HEK293 (cell line): ENCODE results near the gene MYLK.

Experiments
- CTCF ChIA-PET: fragments of 350-600 bp; formaldehyde crosslinking; extraction: SDS; loops from one replicate; lab custom pipeline; 2021; ENCODE audit warnings: antibody characterized with exemption; lab: Yijun Ruan, JAX
- POLR2A ChIA-PET: fragments of 300-600 bp; formaldehyde crosslinking; extraction: SDS; loops from one replicate; lab custom pipeline; 2020; ENCODE audit warnings: antibody characterized with exemption, inconsistent platforms; lab: Yijun Ruan, JAX
- H3K27ac ChIP-seq: fragments of 200-500 bp; sonication (Bioruptor generic); 2 replicates; pipeline ENCODE4 v1.5.1; 2014; ENCODE audit warnings: low read depth, low read length, control low read depth, inconsistent platforms; ENCODE audit errors: extremely low read depth
- H3K36me3 ChIP-seq, 2 experiments: fragments of 200-500 bp in 1 of 2; sonication (Bioruptor generic) in 1 of 2; 1 replicate in 1 of 2; 2 replicates in 1 of 2; pipeline ENCODE4 v1.5.1; 2014 to 2017; ENCODE audit warnings: inconsistent platforms in 2 of 2, low read length in 2 of 2; ENCODE audit not compliant: control insufficient read depth in 2 of 2, insufficient read depth in 1 of 2
- H3K4me1 ChIP-seq: fragments of 200-500 bp; sonication (Bioruptor generic); 2 replicates; pipeline ENCODE4 v1.5.1; 2014; ENCODE audit warnings: mild to moderate bottlenecking, low read length, inconsistent platforms; ENCODE audit not compliant: control insufficient read depth, insufficient read depth
- H3K4me3 ChIP-seq: 2 replicates; pipeline ENCODE4 v1.5.1; 2011; ENCODE audit warnings: low read depth, mild to moderate bottlenecking, control low read depth, low read length, moderate library complexity
- H3K9me3 ChIP-seq: fragments of 200-500 bp; sonication (Bioruptor generic); 2 replicates; pipeline ENCODE4 v1.5.1; 2014; ENCODE audit warnings: low read depth, low read length, inconsistent platforms; ENCODE audit not compliant: control insufficient read depth, insufficient read depth
- EGR2 ChIP-seq: fragments of 450-650 bp; formaldehyde crosslinking; IDR thresholded peaks from 2 replicates; pipeline ENCODE4 v1.5.1; 2016; ENCODE audit warnings: low read depth, missing biosample characterization, missing genetic modification characterization
- FEZF1 ChIP-seq: fragments of 450-650 bp; formaldehyde crosslinking; IDR thresholded peaks from 2 replicates; pipeline ENCODE4 v1.5.1; 2016; ENCODE audit warnings: missing biosample characterization, missing genetic modification characterization
- GLIS2 ChIP-seq: fragments of 450-650 bp; formaldehyde crosslinking; IDR thresholded peaks from 2 replicates; pipeline ENCODE4 v1.5.1; 2016; ENCODE audit warnings: missing biosample characterization, missing genetic modification characterization
- KLF9 ChIP-seq: fragments of 450-650 bp; formaldehyde crosslinking; IDR thresholded peaks from 2 replicates; pipeline ENCODE4 v1.5.1; 2016; ENCODE audit warnings: missing biosample characterization, missing genetic modification characterization, low read depth
- OVOL3 ChIP-seq: fragments of 450-650 bp; formaldehyde crosslinking; IDR thresholded peaks from 2 replicates; pipeline ENCODE4 v1.5.1; 2016; ENCODE audit warnings: missing biosample characterization, missing genetic modification characterization
- SCRT2 ChIP-seq: fragments of 450-650 bp; formaldehyde crosslinking; IDR thresholded peaks from 2 replicates; pipeline ENCODE4 v1.5.1; 2016; ENCODE audit warnings: missing biosample characterization, missing genetic modification characterization
- ZBTB48 ChIP-seq: fragments of 450-650 bp; formaldehyde crosslinking; IDR thresholded peaks from 2 replicates; pipeline ENCODE4 v1.5.1; 2016; ENCODE audit warnings: missing biosample characterization, missing genetic modification characterization
- ZBTB8A ChIP-seq: fragments of 450-650 bp; formaldehyde crosslinking; IDR thresholded peaks from 2 replicates; pipeline ENCODE4 v1.5.1; 2016; ENCODE audit warnings: missing biosample characterization, missing genetic modification characterization
- ZNF10 ChIP-seq: fragments of 450-650 bp; formaldehyde crosslinking; IDR thresholded peaks from 2 replicates; pipeline ENCODE4 v1.5.1; 2017; ENCODE audit warnings: missing biosample characterization, missing genetic modification characterization
- ZNF133 ChIP-seq: fragments of 450-650 bp; formaldehyde crosslinking; IDR thresholded peaks from 2 replicates; pipeline ENCODE4 v1.5.1; 2016; ENCODE audit warnings: missing biosample characterization, missing genetic modification characterization
- ZNF223 ChIP-seq: fragments of 450-650 bp; formaldehyde crosslinking; IDR thresholded peaks from 2 replicates; pipeline ENCODE4 v1.5.1; 2016; ENCODE audit warnings: missing biosample characterization, missing genetic modification characterization
- ZNF23 ChIP-seq: fragments of 450-650 bp; formaldehyde crosslinking; IDR thresholded peaks from 2 replicates; pipeline ENCODE4 v1.5.1; 2016; ENCODE audit warnings: missing biosample characterization, missing genetic modification characterization, borderline replicate concordance
- ZNF292 ChIP-seq: fragments of 450-650 bp; formaldehyde crosslinking; IDR thresholded peaks from 2 replicates; pipeline ENCODE4 v1.5.1; 2016; ENCODE audit warnings: low read depth, missing biosample characterization, missing genetic modification characterization, borderline replicate concordance
- ZNF350 ChIP-seq: fragments of 450-650 bp; formaldehyde crosslinking; IDR thresholded peaks from 2 replicates; pipeline ENCODE4 v1.5.0; 2017; ENCODE audit warnings: missing biosample characterization, mild to moderate bottlenecking, missing genetic modification characterization
- ZNF416 ChIP-seq: fragments of 450-650 bp; formaldehyde crosslinking; IDR thresholded peaks from 2 replicates; pipeline ENCODE4 v1.5.1; 2016; ENCODE audit warnings: missing biosample characterization, missing genetic modification characterization
- ZNF600 ChIP-seq: fragments of 450-650 bp; formaldehyde crosslinking; IDR thresholded peaks from 2 replicates; pipeline ENCODE4 v1.5.1; 2016; ENCODE audit warnings: missing biosample characterization, missing genetic modification characterization
- ZNF623 ChIP-seq: fragments of 450-650 bp; formaldehyde crosslinking; IDR thresholded peaks from 2 replicates; pipeline ENCODE4 v1.5.1; 2016; ENCODE audit warnings: missing biosample characterization, missing genetic modification characterization
- ZNF670 ChIP-seq: fragments of 450-650 bp; formaldehyde crosslinking; IDR thresholded peaks from 2 replicates; pipeline ENCODE4 v1.5.1; 2016; ENCODE audit warnings: missing biosample characterization, missing genetic modification characterization, low read depth
- ZSCAN30 ChIP-seq: fragments of 450-650 bp; IDR thresholded peaks from 2 replicates; pipeline ENCODE4 v1.5.1; 2018; ENCODE audit warnings: missing biosample characterization, mild to moderate bottlenecking, missing genetic modification characterization, moderate library complexity
- TF ChIP-seq, protein P1 (sequence below): fragments of 450-650 bp; formaldehyde crosslinking; IDR thresholded peaks from 2 replicates; pipeline ENCODE4 v1.5.1; 2017; ENCODE audit warnings: missing biosample characterization, missing genetic modification characterization

MYLK gene

DNA sequence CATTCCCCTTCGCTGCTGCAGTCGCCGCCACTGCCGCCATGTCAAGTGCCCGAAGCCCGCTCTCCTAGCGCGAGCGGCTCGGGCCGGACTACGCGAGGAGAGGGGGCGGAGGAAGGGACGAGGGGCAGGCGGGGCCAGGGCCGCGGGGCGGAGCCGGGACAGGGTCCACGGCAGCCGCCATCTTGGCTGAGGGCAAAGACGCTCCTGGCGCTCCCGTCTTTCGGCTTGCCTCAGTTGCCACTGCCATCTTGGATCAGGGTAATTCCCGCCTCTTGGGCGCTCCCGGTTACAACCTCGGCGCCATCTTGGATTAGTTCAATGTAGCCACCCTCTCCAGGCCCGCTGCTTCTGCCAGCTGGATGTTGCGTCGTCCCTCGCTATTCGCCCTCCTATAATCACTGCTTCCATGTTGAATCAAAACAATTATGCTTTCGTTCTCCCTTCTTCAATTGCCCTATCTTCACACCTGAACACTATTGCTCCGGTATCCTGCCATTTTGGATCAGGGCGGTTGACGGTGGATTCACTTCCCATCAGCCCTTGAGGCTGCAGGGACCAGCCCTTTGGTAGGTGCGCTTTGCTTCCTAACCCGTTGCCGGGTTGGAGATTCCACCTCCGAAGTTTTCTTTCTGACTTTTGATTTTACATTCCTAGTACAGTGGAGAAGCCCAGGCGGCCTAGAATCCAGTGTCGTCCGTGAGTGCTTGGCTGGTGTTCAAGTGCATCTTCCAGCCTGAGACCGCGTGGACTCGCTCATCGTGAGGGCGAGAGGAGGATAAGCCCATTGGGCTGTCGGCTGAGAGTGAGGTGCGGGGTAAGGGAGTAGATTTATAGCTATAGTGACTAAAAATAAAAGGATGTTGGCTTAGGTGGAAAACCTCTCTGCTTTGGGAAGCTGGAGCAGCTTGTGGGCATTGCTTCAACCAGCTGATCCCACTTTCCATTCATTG is 298.9 kb downstream of the MYLK start, which contains the start of gene HACD2 (continued):
- TF ChIP-seq ZNF133 (tag by site-specific recombination) (no peak), ZBTB48 (peak; percentile 84), EGR2 (tag by site-specific recombination) (0 out of 2 replicates have a peak, but pooled peaks have one; percentile 36), ZNF10 (peak; percentile 85), FEZF1 (no peak), ZNF292 (tag by site-specific recombination) (no peak)

DNA sequence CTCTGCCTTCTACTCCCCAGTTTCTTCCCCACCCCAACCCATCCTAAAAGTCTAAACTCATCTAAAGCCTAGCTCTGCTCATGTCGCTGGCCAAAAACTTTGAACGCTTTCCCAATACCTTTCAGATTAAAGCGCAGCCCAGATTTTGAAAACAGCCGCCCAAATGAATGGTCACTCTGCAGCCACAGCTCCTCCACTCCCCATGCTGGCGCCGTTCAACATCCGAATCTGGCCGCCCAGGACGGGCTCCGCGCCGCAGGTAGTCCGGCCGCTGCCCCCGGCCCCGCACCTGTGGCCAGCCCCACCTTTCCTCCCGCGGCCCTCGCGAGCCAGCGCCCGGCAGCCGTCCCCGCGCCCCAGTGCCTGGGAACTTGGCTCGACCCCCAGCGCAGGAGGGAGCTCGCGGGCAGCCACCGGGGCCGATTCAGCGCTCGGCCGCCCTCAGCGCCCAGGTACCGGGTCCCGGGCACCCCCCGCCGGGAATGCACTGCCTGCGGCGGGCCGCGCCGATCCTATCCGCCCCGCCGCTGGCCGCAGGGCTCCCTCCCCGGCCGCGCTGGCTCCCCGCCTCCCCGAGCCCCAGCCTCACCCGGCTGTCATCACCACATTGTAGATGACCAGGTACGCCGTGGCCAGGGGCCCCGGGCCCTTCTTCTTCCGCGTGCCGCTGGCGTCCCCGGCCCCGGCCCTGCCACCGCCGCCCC is 299.7 kb downstream of the MYLK start:
- ChIA-PET POLR2A (interaction anchor here (0.6 to 1.2 kb wide), 3 partner anchors 21 to 58 kb away, joined by 3 to 5 read pairs (median 3); no protein-coding TSS in a partner anchor), CTCF (interaction anchor here (1.4 kb wide), 1 partner anchor 58 kb away, joined by 6 read pairs; no protein-coding TSS in a partner anchor)
- peaks cover 3% of the 10 kb centered on the region; the same call in 1 of the 2 replicates for H3K4me1 ChIP-seq
- H3K9me3 ChIP-seq = no peaks in the 10 kb centered on the region
- H3K27ac ChIP-seq = peak overlapping the region; percentile 95; the same call in 1 of the 2 replicates
- H3K36me3 ChIP-seq = peaks cover 3 to 28% of the 10 kb centered on the region in 2 experiments; a peak in 2 of 3 replicates
- TF ChIP-seq SCRT2 (tag by site-specific recombination) (peak; percentile 29; the same call in 1 of the 2 replicates), KLF9 (tag by site-specific recombination) (no peak), ZSCAN30 (tag by site-specific recombination) (peak; percentile 75), ZNF600 (tag by site-specific recombination) (peak; percentile 36; the same call in 1 of the 2 replicates), GLIS2 (tag by site-specific recombination) (peak; percentile 16; the same call in 1 of the 2 replicates), FEZF1 (no peak), ZBTB8A (tag by site-specific recombination) (peak; percentile 19)
- H3K4me3 ChIP-seq = peak overlapping the region; percentile 82

DNA sequence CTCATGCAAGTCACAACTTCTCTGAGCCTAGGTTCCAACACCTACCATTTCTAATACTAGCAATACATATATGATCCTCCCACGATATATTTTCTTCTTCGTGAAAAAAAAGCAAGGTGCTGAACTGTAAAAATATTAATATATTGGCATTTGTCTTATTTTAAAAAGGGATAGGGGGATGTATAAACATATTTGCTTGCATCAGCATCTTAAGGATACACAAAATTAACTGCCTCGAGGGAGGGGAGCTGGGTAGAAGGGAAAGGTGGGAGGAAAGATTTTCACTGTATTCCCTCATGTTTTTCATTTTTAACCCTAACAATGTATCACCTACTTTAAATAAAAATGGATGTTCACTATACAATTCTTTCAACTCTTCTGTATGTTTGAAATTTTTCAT is 300.6 kb downstream of the MYLK start:
- Histone ChIP-seq H3K9me3 (no peaks in the 10 kb centered on the region), H3K4me1 (peaks cover 3% of the 10 kb centered on the region; the same call in 1 of the 2 replicates), H3K36me3 (peaks cover 3 to 36% of the 10 kb centered on the region in 2 experiments; a peak in 2 of 3 replicates), H3K27ac (no peak overlapping the region), H3K4me3 (peak overlapping the region; percentile 82; the same call in 1 of the 2 replicates)
- ChIA-PET POLR2A (no interaction called here), CTCF (interaction anchor here (1.4 kb wide), 1 partner anchor 59 kb away, joined by 6 read pairs; no protein-coding TSS in a partner anchor)
- TF ChIP-seq ZNF23 (tag by site-specific recombination) (no peak), ZNF416 (tag by site-specific recombination) (no peak), ZNF350 (tag by site-specific recombination) (no peak), ZNF223 (tag by site-specific recombination) (no peak), ZNF623 (no peak), ZNF670 (tag by site-specific recombination) (no peak), OVOL3 (tag by site-specific recombination) (no peak)
- TF ChIP-seq, protein P1, sequence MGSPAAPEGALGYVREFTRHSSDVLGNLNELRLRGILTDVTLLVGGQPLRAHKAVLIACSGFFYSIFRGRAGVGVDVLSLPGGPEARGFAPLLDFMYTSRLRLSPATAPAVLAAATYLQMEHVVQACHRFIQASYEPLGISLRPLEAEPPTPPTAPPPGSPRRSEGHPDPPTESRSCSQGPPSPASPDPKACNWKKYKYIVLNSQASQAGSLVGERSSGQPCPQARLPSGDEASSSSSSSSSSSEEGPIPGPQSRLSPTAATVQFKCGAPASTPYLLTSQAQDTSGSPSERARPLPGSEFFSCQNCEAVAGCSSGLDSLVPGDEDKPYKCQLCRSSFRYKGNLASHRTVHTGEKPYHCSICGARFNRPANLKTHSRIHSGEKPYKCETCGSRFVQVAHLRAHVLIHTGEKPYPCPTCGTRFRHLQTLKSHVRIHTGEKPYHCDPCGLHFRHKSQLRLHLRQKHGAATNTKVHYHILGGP (tag by site-specific recombination) = no peak
- TF ChIP-seq, all 188 proteins: peak for 0
